Left lung (tissue), 10 donors: Measurements from ENCODE around the gene HEXB. TPM values are rescaled to one million over a fixed set of nuclear protein-coding genes. Genes with fewer than 3 reads are reported as not detected.

Experiments used
- ATAC-seq: fragments of 200-7000 bp; cut with Tn5 transposase; one replicate; pipeline ENCODE4 v1.9.1; 2020; ENCODE audit warnings: moderate library complexity
- DNase-seq, 4 donors: peaks; one replicate each; pipeline ENCODE4 v3.0.0-alpha.2; 2013 to 2020
- H3K27ac ChIP-seq, 2 donors: fragments of 200-600 bp; sonication (generic) in 1 of 2; one replicate each; pipeline versions ENCODE4 v1.5.0 to v1.8.0; 2020 to 2021
- H3K27me3 ChIP-seq, 2 donors: fragments of 200-600 bp; sonication (generic) in 1 of 2; one replicate each; pipeline versions ENCODE4 v1.5.0 to v1.8.0; 2020 to 2021
- H3K36me3 ChIP-seq, 2 donors: fragments of 200-600 bp; sonication (generic) in 1 of 2; one replicate each; pipeline versions ENCODE4 v1.5.0 to v1.8.0; 2020 to 2021
- H3K4me1 ChIP-seq, 2 donors: fragments of 200-600 bp; one replicate each; pipeline ENCODE4 v1.8.0; 2021
- H3K4me3 ChIP-seq, 2 donors: fragments of 200-600 bp; sonication (generic) in 1 of 2; one replicate each; pipeline versions ENCODE4 v1.5.0 to v1.8.0; 2020 to 2021; ENCODE audit warnings: mild to moderate bottlenecking in 1 of 2
- H3K9me3 ChIP-seq, 2 donors: fragments of 200-600 bp; sonication (generic) in 1 of 2; one replicate each; pipeline versions ENCODE4 v1.5.0 to v1.8.0; 2020 to 2021
- intact Hi-C, 2 donors: fragments of 100-400 bp; cut with DNase I; formaldehyde crosslinking; loops; one replicate each; pipeline versions ENCODE4 v1.11.2 to v1.14.2; 2022
- polyA plus RNA-seq, 6 donors: library from polyadenylated mRNA; unstranded; fragments of 120-200 nt; gene quantifications; one replicate each; pipeline ENCODE4 v1.2.1, GENCODE V29; 2013; ENCODE audit not compliant: insufficient read length in 6 of 6
- total RNA-seq, 2 donors: library from RNA; stranded (reverse); fragmentation: NEBNext Ultra II Directional; extraction: Animal tissue kit (Norgen Biotek cat#: 25700); gene quantifications; one replicate each; pipeline ENCODE4 v1.2.1, GENCODE V29; 2021
- TF ChIP-seq, protein P1 (sequence below), 2 donors: fragments of 200-600 bp; sonication (generic) in 1 of 2; IDR thresholded peaks; one replicate each; pipeline versions ENCODE4 v1.5.0 to v1.8.0; 2021; ENCODE audit warnings: antibody characterized with exemption in 2 of 2
- donor health status: DM: no; HTN: yes; CAD: no.
- donor health status: DM: no; HTN: no; CAD: no.

Gene HEXB
- total and polyA plus RNA-seq, 8 donors: 54.6 to 215 (median 66.4) TPM

DNA sequence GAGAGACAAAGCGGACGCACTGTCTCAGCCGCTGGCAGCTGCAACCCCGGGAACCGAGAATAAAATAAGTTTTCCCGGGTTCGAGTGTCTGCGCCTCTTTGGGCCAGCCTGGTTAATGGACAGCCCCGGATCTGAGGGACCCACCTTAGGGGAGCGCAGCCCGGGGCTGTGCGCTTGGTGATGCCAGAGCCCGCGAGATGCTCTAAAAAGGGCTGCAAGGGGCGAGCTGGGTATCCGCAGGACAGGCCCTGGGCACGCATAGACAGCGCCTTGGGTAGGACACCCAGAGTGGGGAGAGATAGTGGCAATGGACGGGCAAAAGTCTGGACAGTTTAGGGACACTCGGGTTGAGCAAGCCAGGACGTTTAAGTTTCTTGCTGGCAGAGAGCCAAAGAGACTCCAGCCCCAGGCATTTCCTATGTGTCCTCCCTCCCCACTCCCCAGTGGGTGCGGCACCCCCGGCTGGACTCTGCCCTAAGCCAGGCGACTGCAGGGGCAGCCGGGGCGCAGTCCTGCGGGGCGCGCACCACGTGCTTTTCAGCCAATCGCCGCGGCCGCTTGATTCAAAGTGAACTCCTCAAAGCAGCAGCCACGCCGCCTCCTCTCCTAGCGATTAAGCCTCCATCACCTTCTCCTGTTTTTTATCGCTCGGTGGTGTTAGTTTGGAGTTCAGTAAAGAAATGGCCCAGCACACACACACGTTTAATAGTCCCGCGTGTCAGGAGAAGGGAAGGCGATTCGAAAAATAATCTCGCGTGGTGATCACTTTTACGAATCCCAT, 43.9 kb upstream of the HEXB start:
- peak overlapping the region; percentile 97 for H3K27ac ChIP-seq
- TF ChIP-seq, protein P1, sequence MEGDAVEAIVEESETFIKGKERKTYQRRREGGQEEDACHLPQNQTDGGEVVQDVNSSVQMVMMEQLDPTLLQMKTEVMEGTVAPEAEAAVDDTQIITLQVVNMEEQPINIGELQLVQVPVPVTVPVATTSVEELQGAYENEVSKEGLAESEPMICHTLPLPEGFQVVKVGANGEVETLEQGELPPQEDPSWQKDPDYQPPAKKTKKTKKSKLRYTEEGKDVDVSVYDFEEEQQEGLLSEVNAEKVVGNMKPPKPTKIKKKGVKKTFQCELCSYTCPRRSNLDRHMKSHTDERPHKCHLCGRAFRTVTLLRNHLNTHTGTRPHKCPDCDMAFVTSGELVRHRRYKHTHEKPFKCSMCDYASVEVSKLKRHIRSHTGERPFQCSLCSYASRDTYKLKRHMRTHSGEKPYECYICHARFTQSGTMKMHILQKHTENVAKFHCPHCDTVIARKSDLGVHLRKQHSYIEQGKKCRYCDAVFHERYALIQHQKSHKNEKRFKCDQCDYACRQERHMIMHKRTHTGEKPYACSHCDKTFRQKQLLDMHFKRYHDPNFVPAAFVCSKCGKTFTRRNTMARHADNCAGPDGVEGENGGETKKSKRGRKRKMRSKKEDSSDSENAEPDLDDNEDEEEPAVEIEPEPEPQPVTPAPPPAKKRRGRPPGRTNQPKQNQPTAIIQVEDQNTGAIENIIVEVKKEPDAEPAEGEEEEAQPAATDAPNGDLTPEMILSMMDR (IDR thresholded peaks at IDR 0.05): no peak
- intact Hi-C loops: no loop called here
- peaks cover 0 to 1% of the 10 kb centered on the region in 2 donors for H3K36me3 ChIP-seq
- ATAC-seq (peak; percentile 64), DNase-seq (peak; percentile 78 to 96 (median 84))
- H3K4me1 ChIP-seq: peaks cover 19 to 76% of the 10 kb centered on the region in 2 donors
- H3K4me3 ChIP-seq: peak overlapping the region; percentile 84 to 86
- H3K9me3 ChIP-seq: no peaks in the 10 kb centered on the region
- H3K27me3 ChIP-seq: no peaks in the 10 kb centered on the region

DNA sequence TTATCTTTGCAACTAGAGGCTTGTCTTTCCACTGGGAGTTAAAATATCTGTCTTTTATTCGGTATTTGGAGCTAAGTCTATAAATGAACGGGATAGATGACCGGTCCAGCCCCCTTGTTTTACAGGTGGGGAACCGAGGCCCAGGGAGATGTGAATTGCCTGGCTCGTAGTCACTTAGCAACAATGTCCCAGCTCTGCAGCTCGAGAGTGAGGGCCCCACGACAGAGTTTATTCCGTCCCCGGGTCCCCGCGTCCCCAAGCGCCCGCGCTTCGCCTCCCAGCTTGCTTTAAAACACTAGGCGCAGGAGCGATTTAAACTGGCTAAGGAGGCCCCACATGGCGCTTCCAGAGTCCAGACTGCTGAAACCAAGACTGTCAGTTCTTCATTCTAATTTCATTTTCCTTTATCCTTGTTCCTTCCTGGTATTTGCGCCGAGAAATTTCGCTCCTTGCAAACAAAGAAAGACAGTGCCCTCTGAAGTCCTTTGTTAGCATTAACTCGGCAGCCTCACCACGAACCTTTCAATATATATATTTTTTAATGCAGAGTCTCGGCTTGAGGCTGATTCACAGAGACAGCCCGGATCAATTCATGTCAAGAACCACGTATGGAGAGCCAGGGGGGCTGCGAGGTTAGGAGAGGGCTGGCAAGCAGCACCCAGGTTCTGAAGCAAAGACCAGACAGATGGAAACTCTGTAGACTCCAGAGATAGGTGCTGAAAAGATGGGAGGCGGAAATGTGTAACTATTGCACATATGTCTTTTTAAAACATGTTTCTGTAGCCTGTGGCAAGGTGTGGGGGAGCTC, 43.1 kb upstream of the HEXB start:
- Histone ChIP-seq H3K9me3 (no peaks in the 10 kb centered on the region), H3K27me3 (no peaks in the 10 kb centered on the region), H3K27ac (peak overlapping the region; percentile 97), H3K36me3 (no peaks in the 10 kb centered on the region), H3K4me1 (peaks cover 19 to 69% of the 10 kb centered on the region in 2 donors), H3K4me3 (peak overlapping the region; percentile 84 to 86)
- TF ChIP-seq, protein P1 (IDR thresholded peaks at IDR 0.05): peak; percentile 18 to 52
- intact Hi-C loops: no loop called here
- DNase-seq (peak in 3 of 4 donors; percentile 48 to 84 (median 75)), ATAC-seq (peak; percentile 34)

DNA sequence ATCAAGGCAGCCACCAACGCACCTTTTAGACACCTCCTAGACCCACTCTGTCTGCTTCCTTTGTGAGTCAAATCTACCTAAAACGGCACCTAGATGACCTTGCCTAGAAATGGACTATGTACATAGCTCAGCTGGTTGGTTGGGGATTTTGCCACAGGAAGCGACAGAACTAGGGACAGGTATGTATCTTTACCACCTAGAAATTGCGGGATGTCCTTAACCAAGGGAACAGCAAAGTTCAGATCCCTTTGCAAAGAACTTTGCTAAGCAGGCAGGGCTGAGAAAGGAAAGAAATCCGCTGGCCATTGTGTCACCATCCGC, 42.5 kb upstream of the HEXB start:
- H3K9me3 ChIP-seq: no peaks in the 10 kb centered on the region
- intact Hi-C loops: no loop called here
- no peaks in the 10 kb centered on the region for H3K36me3 ChIP-seq
- no peak overlapping the region for H3K4me3 ChIP-seq
- TF ChIP-seq, protein P1 (IDR thresholded peaks at IDR 0.05): no peak
- H3K27me3 ChIP-seq: no peaks in the 10 kb centered on the region
- peak overlapping the region; percentile 97 for H3K27ac ChIP-seq
- DNase-seq (no peak), ATAC-seq (no peak)
- H3K4me1 ChIP-seq: peaks cover 19 to 63% of the 10 kb centered on the region in 2 donors

GRCh38 chr5:74643111-74643562, 41.9 kb upstream of the HEXB start:
- TF ChIP-seq, protein P1 (IDR thresholded peaks at IDR 0.05): no peak
- Histone ChIP-seq H3K36me3 (no peaks in the 10 kb centered on the region), H3K4me3 (no peak overlapping the region), H3K27ac (peak overlapping the region; percentile 97), H3K9me3 (no peaks in the 10 kb centered on the region), H3K4me1 (peaks cover 17 to 58% of the 10 kb centered on the region in 2 donors), H3K27me3 (no peaks in the 10 kb centered on the region)
- ATAC-seq (peak; percentile 5), DNase-seq (peak in 2 of 4 donors; percentile 41 to 59)
- intact Hi-C loops: no loop called here

DNA sequence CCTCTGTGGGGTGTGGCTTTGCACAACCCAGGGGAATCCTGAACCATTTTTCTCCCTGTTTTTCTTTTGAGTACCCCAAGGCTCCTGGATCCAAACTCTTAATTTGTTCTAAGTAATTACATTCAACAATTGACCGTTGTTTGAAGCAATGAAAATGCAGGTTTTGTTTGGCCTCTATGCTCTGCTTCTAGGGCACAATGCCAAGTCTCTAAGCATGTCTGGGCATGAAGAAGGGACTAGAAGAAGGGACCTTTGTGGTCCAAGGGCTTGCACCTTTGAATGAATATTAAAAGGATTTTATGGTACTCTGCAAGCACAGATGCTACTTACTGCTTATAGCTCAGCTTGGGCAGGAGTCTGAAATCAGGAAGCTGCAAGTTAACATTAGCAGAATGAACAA, 37.9 kb upstream of the HEXB start:
- Histone ChIP-seq H3K27me3 (no peaks in the 10 kb centered on the region), H3K4me3 (no peak overlapping the region), H3K9me3 (no peaks in the 10 kb centered on the region), H3K4me1 (peaks cover 10 to 36% of the 10 kb centered on the region in 2 donors), H3K27ac (no peak overlapping the region), H3K36me3 (no peaks in the 10 kb centered on the region)
- DNase-seq (no peak), ATAC-seq (no peak)
- TF ChIP-seq, protein P1 (IDR thresholded peaks at IDR 0.05): no peak
- intact Hi-C loops: loop anchor here in 1 of 2 donors (5.0 kb wide), 1 partner anchor 745 kb away; no protein-coding TSS in a partner anchor
